Stimulated activated CD4-positive, alpha-beta T cell treated with anti-CD3 and anti-CD28 coated beads, Interleukin-1b, Interleukin-23, amount 100 ng/mL, for 1 hour (primary cell): ENCODE measurements around the gene C1GALT1.
"Not testable (repeated sequence)": the region's sequence is repeated elsewhere in the genome, so short reads cannot be mapped to it uniquely, and the experiment has no call there.

Experiments
- DNase-seq, 2 donors: peaks; one replicate each; pipeline ENCODE4 v3.0.0-alpha.2; 2020; ENCODE audit warnings: low read depth in 2 of 2

Gene C1GALT1

GRCh38 chr7:7182156-7183060 lies at the start of gene C1GALT1:
TSS of gene C1GALT1 (plus strand) at chr7:7182544. CDS start at chr7:7234320, 51,776 bp downstream.
- DNase-seq, result peak; percentile 95

GRCh38 chr7:7134046-7134445 lies 48.3 kb upstream of the C1GALT1 start:
- DNase-seq, result no peak

- no peak for DNase-seq
Measured at GRCh38 chr7:7135074-7135473, 47.3 kb upstream of the C1GALT1 start.

- DNase-seq, result not testable (repeated sequence)
Measured at GRCh38 chr7:7135924-7136323, 46.4 kb upstream of the C1GALT1 start.

- DNase-seq, result no peak
Measured at GRCh38 chr7:7136466-7137381, 45.6 kb upstream of the C1GALT1 start.

GRCh38 chr7:7138897-7139296 lies 43.4 kb upstream of the C1GALT1 start:
- no peak for DNase-seq

GRCh38 chr7:7143404-7143803 lies 38.9 kb upstream of the C1GALT1 start:
- not testable (repeated sequence) for DNase-seq

- not testable (repeated sequence) for DNase-seq
Measured at GRCh38 chr7:7145151-7145550, 37.2 kb upstream of the C1GALT1 start.

- DNase-seq, result no peak
Measured at GRCh38 chr7:7146837-7147236, 35.5 kb upstream of the C1GALT1 start.

- no peak for DNase-seq
Measured at GRCh38 chr7:7148798-7149481, 33.4 kb upstream of the C1GALT1 start.

GRCh38 chr7:7151285-7151684 lies 31.1 kb upstream of the C1GALT1 start:
- no peak for DNase-seq

- no peak for DNase-seq
Measured at GRCh38 chr7:7151865-7152264, 30.5 kb upstream of the C1GALT1 start.

GRCh38 chr7:7152315-7152714 lies 30.0 kb upstream of the C1GALT1 start:
- no peak for DNase-seq

- not testable (repeated sequence) for DNase-seq
Measured at GRCh38 chr7:7154355-7154754, 28.0 kb upstream of the C1GALT1 start.

- no peak for DNase-seq
Measured at GRCh38 chr7:7156663-7157062, 25.7 kb upstream of the C1GALT1 start.

GRCh38 chr7:7157177-7157886 lies 25.0 kb upstream of the C1GALT1 start:
- DNase-seq, result no peak

GRCh38 chr7:7157887-7158271 lies 24.5 kb upstream of the C1GALT1 start:
- no peak for DNase-seq

GRCh38 chr7:7159063-7159658 lies 23.2 kb upstream of the C1GALT1 start:
- DNase-seq, result no peak

- DNase-seq, result no peak
Measured at GRCh38 chr7:7164591-7164990, 17.8 kb upstream of the C1GALT1 start.

- DNase-seq, result no peak
Measured at GRCh38 chr7:7165372-7165771, 17.0 kb upstream of the C1GALT1 start.

- no peak for DNase-seq
Measured at GRCh38 chr7:7166318-7166717, 16.0 kb upstream of the C1GALT1 start.
